Measurements from ENCODE around the gene NTM.

DNA sequence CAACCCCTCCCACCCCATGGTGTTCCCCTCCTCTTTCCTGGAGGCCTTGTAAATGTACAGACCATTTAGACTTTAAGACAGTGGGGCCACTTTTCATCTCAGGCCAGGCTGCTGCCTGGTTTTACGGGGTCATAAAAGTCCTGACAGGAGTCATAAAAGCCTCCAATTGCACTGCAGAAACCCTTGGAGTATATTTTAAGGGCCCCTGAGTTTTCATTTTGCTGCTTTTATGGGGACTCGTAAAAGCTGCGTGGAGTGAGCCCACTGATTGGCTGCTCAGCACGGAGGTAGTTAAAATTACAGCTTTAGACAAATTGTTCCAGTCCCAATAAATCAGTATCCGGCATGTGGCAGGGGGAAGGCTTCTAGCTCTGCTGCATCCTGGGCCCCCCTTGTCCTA, 627.6 kb downstream of the NTM start:
- TF ChIP-seq EZH2 (IDR thresholded peaks at IDR 0.05; ENCODE audit: insufficient read depth, poor library complexity, severe bottlenecking) (no peak), EZH2phosphoT487 (IDR thresholded peaks at IDR 0.05; ENCODE audit: insufficient read depth, low read depth) (no peak)

Measured in GM23248 (cell line).